H1 (cell line): ENCODE data around the gene SPON2. TPM values are rescaled to one million over a fixed set of nuclear protein-coding genes. Genes with fewer than 3 reads are reported as not detected.

Experiments used
- CTCF ChIA-PET: fragments of 300-600 bp; sonication (Branson Sonifier 250); formaldehyde crosslinking; loops from one replicate; lab custom pipeline; 2021; ENCODE audit not compliant: partially characterized antibody; lab: Charles Lee
- POLR2A ChIA-PET: fragments of 300-600 bp; sonication (Branson Sonifier 250); formaldehyde crosslinking; loops from one replicate; lab custom pipeline; 2021; ENCODE audit warnings: inconsistent platforms; ENCODE audit not compliant: partially characterized antibody; lab: Charles Lee
- DNase-seq, 2 experiments: peaks; one replicate each; pipeline versions ENCODE4 v3.0.0 to v3.0.0-alpha.2; 2010 to 2022; ENCODE audit warnings: low spot score in 2 of 2, low read depth in 1 of 2, mixed read lengths in 1 of 2
- FAIRE-seq: peaks from 2 replicates; lab custom pipeline; 2011; peaks lifted over from hg19 to GRCh38; lab: Jason Lieb, UNC
- H2AFZ ChIP-seq: 2 replicates; pipeline ENCODE4 v1.8.1; 2012; ENCODE audit warnings: low read length, inconsistent platforms
- H2AK5ac ChIP-seq: 2 replicates; pipeline ENCODE4 v1.6.1; 2013; ENCODE audit warnings: low read depth, low read length
- H2BK120ac ChIP-seq: replicated peaks from 2 replicates; pipeline ENCODE3; 2013; ENCODE audit warnings: low read depth, low read length, inconsistent platforms
- H2BK12ac ChIP-seq: 2 replicates; pipeline ENCODE4 v1.6.1; 2013; ENCODE audit warnings: low read depth, low read length
- H2BK15ac ChIP-seq: 2 replicates; pipeline ENCODE4 v1.6.1; 2013; ENCODE audit warnings: low read length
- H2BK20ac ChIP-seq: 2 replicates; pipeline ENCODE4 v1.6.1; 2013; ENCODE audit warnings: low read length
- H2BK5ac ChIP-seq: 2 replicates; pipeline ENCODE4 v1.6.1; 2013; ENCODE audit warnings: low read depth, low read length
- H3K14ac ChIP-seq: 2 replicates; pipeline ENCODE4 v1.6.1; 2013; ENCODE audit warnings: inconsistent platforms; ENCODE audit not compliant: insufficient read length
- H3K18ac ChIP-seq: 2 replicates; pipeline ENCODE4 v1.6.1; 2013; ENCODE audit warnings: low read length; ENCODE audit errors: extremely low read depth
- H3K23ac ChIP-seq: 2 replicates; pipeline ENCODE4 v1.6.1; 2013; ENCODE audit warnings: inconsistent platforms; ENCODE audit not compliant: insufficient read length
- H3K23me2 ChIP-seq: 2 replicates; pipeline ENCODE4 v1.6.1; 2013; ENCODE audit warnings: low read depth, low read length
- H3K27ac ChIP-seq: 2 replicates; pipeline ENCODE4 v1.6.1; 2011; ENCODE audit warnings: low read depth, low read length, inconsistent platforms
- H3K27me3 ChIP-seq, 4 experiments: replicated peaks in 1 of 4; 1 replicate in 1 of 4; 2 replicates in 3 of 4; pipeline versions ENCODE4 v1.6.1 to v1.8.1; 2011 to 2013; ENCODE audit warnings: low read length in 3 of 4, mild to moderate bottlenecking in 3 of 4, inconsistent platforms in 2 of 4, mixed read lengths in 2 of 4, moderate library complexity in 1 of 4; ENCODE audit not compliant: control insufficient read depth in 3 of 4, insufficient read depth in 3 of 4; ENCODE audit errors: extremely low read depth in 1 of 4
- H3K36me3 ChIP-seq, 4 experiments: 2 replicates each; pipeline versions ENCODE4 v1.6.1 to v1.8.1; 2011 to 2013; ENCODE audit warnings: mild to moderate bottlenecking in 4 of 4, low read length in 3 of 4, moderate library complexity in 2 of 4, control low read depth in 1 of 4, inconsistent platforms in 1 of 4; ENCODE audit not compliant: insufficient read depth in 4 of 4, control insufficient read depth in 2 of 4
- H3K4ac ChIP-seq: replicated peaks from 2 replicates; pipeline ENCODE3; 2013; ENCODE audit warnings: low read length, low read depth, mixed read lengths, inconsistent platforms; ENCODE audit not compliant: insufficient read length
- H3K4me1 ChIP-seq, 4 experiments: replicated peaks in 1 of 4; 1 replicate in 1 of 4; 2 replicates in 3 of 4; pipeline versions ENCODE4 v1.6.1 to v1.8.1; 2011 to 2013; ENCODE audit warnings: low read length in 3 of 4, inconsistent platforms in 2 of 4, mixed read lengths in 1 of 4; ENCODE audit not compliant: insufficient read depth in 4 of 4, control insufficient read depth in 3 of 4
- H3K4me2 ChIP-seq, 2 experiments: 2 replicates each; pipeline versions ENCODE4 v1.6.1 to v1.8.1; 2011 to 2013; ENCODE audit warnings: low read depth in 2 of 2, low read length in 2 of 2, control low read depth in 1 of 2, inconsistent platforms in 1 of 2, mild to moderate bottlenecking in 1 of 2; ENCODE audit not compliant: insufficient read depth in 1 of 2
- H3K4me3 ChIP-seq, 4 experiments: fragments of 200-600, 300-600 bp in 1 of 4; sonication (generic), shearing (Covaris generic), sonication (Bioruptor Twin) in 1 of 4; 2 replicates each; pipeline versions ENCODE4 v1.5.1 to v1.8.1; 2011 to 2016; ENCODE audit warnings: low read length in 4 of 4, low read depth in 3 of 4, control low read depth in 2 of 4, inconsistent platforms in 2 of 4, mild to moderate bottlenecking in 2 of 4, mixed read lengths in 1 of 4, moderate library complexity in 1 of 4; ENCODE audit not compliant: insufficient read depth in 2 of 4; ENCODE audit errors: extremely low read depth in 1 of 4
- H3K56ac ChIP-seq: replicated peaks from 2 replicates; pipeline ENCODE3; 2013; ENCODE audit warnings: low read depth, mild to moderate bottlenecking, mixed read lengths, low read length, inconsistent platforms; ENCODE audit not compliant: insufficient read length
- H3K79me1 ChIP-seq: 2 replicates; pipeline ENCODE4 v1.6.1; 2013; ENCODE audit warnings: low read depth, low read length, control low read depth
- H3K79me2 ChIP-seq, 2 experiments: 2 replicates each; pipeline versions ENCODE4 v1.6.1 to v1.8.1; 2012 to 2013; ENCODE audit warnings: low read length in 2 of 2, mild to moderate bottlenecking in 2 of 2, inconsistent platforms in 1 of 2; ENCODE audit not compliant: insufficient read depth in 2 of 2, control insufficient read depth in 1 of 2
- H3K9ac ChIP-seq, 4 experiments: replicated peaks in 1 of 4; 1 replicate in 1 of 4; 2 replicates in 3 of 4; pipeline versions ENCODE4 v1.6.1 to v1.8.1; 2011 to 2013; ENCODE audit warnings: low read depth in 3 of 4, low read length in 3 of 4, control low read depth in 2 of 4, mild to moderate bottlenecking in 2 of 4, moderate library complexity in 2 of 4, inconsistent platforms in 1 of 4; ENCODE audit errors: extremely low read depth in 1 of 4
- H3K9me3 ChIP-seq, 2 experiments: 2 replicates each; pipeline versions ENCODE4 v1.6.1 to v1.8.1; 2012 to 2013; ENCODE audit warnings: mild to moderate bottlenecking in 2 of 2, moderate library complexity in 2 of 2, control low read depth in 1 of 2, inconsistent platforms in 1 of 2, low read depth in 1 of 2, low read length in 1 of 2, mixed read lengths in 1 of 2; ENCODE audit not compliant: insufficient read depth in 2 of 2
- H4K20me1 ChIP-seq, 2 experiments: replicated peaks in 1 of 2; 2 replicates each; pipeline versions ENCODE3 to v1.8.1; 2011 to 2013; ENCODE audit warnings: inconsistent platforms in 2 of 2, low read length in 2 of 2, mild to moderate bottlenecking in 1 of 2; ENCODE audit not compliant: insufficient read depth in 2 of 2, control insufficient read depth in 1 of 2
- H4K5ac ChIP-seq: 2 replicates; pipeline ENCODE4 v1.6.1; 2013; ENCODE audit warnings: low read length, low read depth, mixed read lengths, inconsistent platforms; ENCODE audit not compliant: insufficient read length
- H4K8ac ChIP-seq: 2 replicates; pipeline ENCODE4 v1.8.0; 2013; ENCODE audit warnings: mild to moderate bottlenecking, moderate library complexity, low read length, inconsistent platforms; ENCODE audit not compliant: insufficient read depth; ENCODE audit errors: extremely low read depth
- H4K91ac ChIP-seq: replicated peaks from 2 replicates; pipeline ENCODE3; 2013; ENCODE audit warnings: low read length, mixed read lengths, inconsistent platforms; ENCODE audit not compliant: insufficient read length
- CHD1 ChIP-seq: IDR thresholded peaks from 2 replicates; pipeline ENCODE4 v1.6.1; 2012; ENCODE audit warnings: low read depth, low read length, improper control_type of control experiment
- CTBP2 ChIP-seq: IDR thresholded peaks from 2 replicates; pipeline ENCODE4 v1.7.0; 2011; ENCODE audit warnings: borderline replicate concordance, mild to moderate bottlenecking, moderate library complexity, mixed read lengths, low read length; ENCODE audit not compliant: insufficient read depth, insufficient read length
- EGR1 ChIP-seq: IDR thresholded peaks from 2 replicates; pipeline ENCODE4 v1.6.1; 2011; ENCODE audit warnings: low read depth, low read length, borderline replicate concordance
- JUND ChIP-seq: IDR thresholded peaks from 2 replicates; pipeline ENCODE4 v1.6.1; 2011; ENCODE audit warnings: mild to moderate bottlenecking, improper control_type of control experiment, low read length
- KDM1A ChIP-seq: fragments of 200-600, 300-600 bp; sonication (generic); IDR thresholded peaks from 2 replicates; pipeline ENCODE4 v1.7.1; 2016; ENCODE audit warnings: mild to moderate bottlenecking, low read length, borderline replicate concordance
- KDM4A ChIP-seq: IDR thresholded peaks from one replicate; pipeline ENCODE4 v1.7.1; 2012; ENCODE audit warnings: low read depth, mild to moderate bottlenecking, moderate library complexity, low read length, inconsistent platforms; ENCODE audit not compliant: severe bottlenecking
- SAP30 ChIP-seq: fragments of 300-600 bp; sonication (generic); IDR thresholded peaks from 2 replicates; pipeline ENCODE4 v1.7.1; 2012; ENCODE audit warnings: low read length, moderate library complexity, mild to moderate bottlenecking, inconsistent platforms; ENCODE audit not compliant: insufficient read depth, insufficient replicate concordance
- TAF1 ChIP-seq: IDR thresholded peaks from 2 replicates; pipeline ENCODE4 v1.6.1; 2011; ENCODE audit warnings: mild to moderate bottlenecking, low read depth, low read length
- TAF7 ChIP-seq: optimal IDR thresholded peaks from 2 replicates; pipeline ENCODE3; 2011; ENCODE audit warnings: low read depth, mild to moderate bottlenecking, inconsistent platforms, low read length, moderate library complexity, borderline replicate concordance
- YY1 ChIP-seq: IDR thresholded peaks from 2 replicates; pipeline ENCODE4 v1.6.1; 2011; ENCODE audit warnings: low read depth, mild to moderate bottlenecking, low read length
- WGBS, 2 experiments: shearing (Covaris generic) in 1 of 2; methylation state at CpG; one replicate each; pipeline versions ENCODE4 v1.1.6 to v1.1.7; 2013 to 2015; ENCODE audit warnings: low lambda C conversion rate in 2 of 2, mixed read lengths in 2 of 2, inconsistent platforms in 1 of 2, low coverage in 1 of 2, missing lambda C conversion rate in 1 of 2; ENCODE audit not compliant: insufficient replicate concordance in 2 of 2, insufficient coverage in 1 of 2, insufficient read length in 1 of 2; ENCODE audit errors: extremely low coverage in 1 of 2, missing lambda C conversion rate in 1 of 2; 5-methylcytosine and 5-hydroxymethylcytosine counted together
- polyA plus RNA-seq, 7 experiments: library from polyadenylated mRNA; depleted of rRNA in 3 of 7; stranded (reverse) in 5 of 7; unstranded in 2 of 7; fragments of >200 nt in 5 of 7; fragments of 200-250 nt in 2 of 7; gene quantifications; 1 replicate in 5 of 7; 2 replicates in 1 of 7; 4 replicates in 1 of 7; pipeline versions ENCODE4 v1.2.1 to v1.2.3, GENCODE V29; 2011 to 2013; ENCODE audit warnings: missing spikeins in 2 of 7, mixed read lengths in 2 of 7
- total RNA-seq: library from RNA; stranded (reverse); fragmentation: NEBNext Ultra II Directional; extraction: Animal tissue kit (Norgen Biotek cat#: 25700); gene quantifications from 2 replicates; pipeline ENCODE4 v1.2.1, GENCODE V29; 2021
- TF ChIP-seq, protein P1 (sequence below): IDR thresholded peaks from 2 replicates; pipeline ENCODE4 v1.6.1; 2012; ENCODE audit warnings: low read length, inconsistent platforms

SPON2 gene
- total and polyA plus RNA-seq, 2 of the 8 experiments (the other 6 are each of a cell fraction or from before 2014, with no cell fraction given): 2.8 to 3.2 TPM

DNA sequence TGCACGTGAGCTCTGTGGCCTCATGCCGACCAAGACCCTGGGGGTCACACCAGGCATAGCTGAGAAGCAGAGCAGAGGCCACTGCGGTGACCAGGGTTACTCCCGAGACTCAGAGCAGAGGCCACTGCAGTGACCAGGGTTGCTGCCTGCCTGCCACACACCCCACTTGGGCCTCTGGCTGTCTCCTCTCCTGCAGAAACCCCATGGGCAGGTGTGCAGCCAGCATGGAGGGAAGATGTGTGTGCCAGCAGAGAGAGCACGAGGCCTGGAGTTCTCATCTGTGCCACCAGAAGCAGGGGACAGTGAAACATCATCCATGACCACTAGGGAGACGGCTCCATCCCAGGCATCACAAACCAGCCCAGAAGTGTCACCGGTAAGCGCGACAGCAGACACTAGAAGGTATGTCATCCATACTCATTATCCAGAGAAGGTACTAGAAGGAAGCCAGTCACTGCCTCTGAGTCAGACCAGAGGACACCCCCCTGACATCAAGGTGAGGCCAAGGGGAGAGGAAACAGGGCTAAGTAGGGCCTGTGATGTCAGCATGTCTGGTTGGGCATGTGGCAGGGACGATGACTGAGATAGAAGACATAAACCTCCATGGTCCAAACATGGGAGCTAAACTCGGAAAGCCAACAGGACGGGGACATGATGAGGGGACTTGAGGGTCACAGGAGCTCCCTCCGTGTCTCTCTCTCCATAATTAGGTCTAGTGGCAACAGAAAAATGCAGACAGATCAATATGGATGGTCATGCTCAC is 24.2 kb upstream of the SPON2 start:
- Histone ChIP-seq H3K4me2 (no peak overlapping the region), H2BK20ac (no peak overlapping the region), H2BK120ac (no peak overlapping the region), H2BK5ac (no peak overlapping the region), H2BK15ac (no peak overlapping the region), H3K79me1 (no peaks in the 10 kb centered on the region), H2BK12ac (no peak overlapping the region), H3K23me2 (no peaks in the 10 kb centered on the region), H2AK5ac (no peak overlapping the region), H3K27me3 (no peaks in the 10 kb centered on the region; a peak in 2 of 7 replicates), H4K20me1 (no peaks in the 10 kb centered on the region), H3K4me3 (no peak overlapping the region), H3K4ac (no peak overlapping the region), H2AFZ (no peak overlapping the region), H3K79me2 (no peaks in the 10 kb centered on the region), H3K9me3 (no peaks in the 10 kb centered on the region), H3K56ac (no peak overlapping the region), H4K91ac (no peak overlapping the region), H4K5ac (no peak overlapping the region), H4K8ac (no peak overlapping the region), H3K14ac (no peak overlapping the region), H3K23ac (no peak overlapping the region), H3K18ac (no peak overlapping the region), H3K27ac (no peak overlapping the region), H3K36me3 (no peaks in the 10 kb centered on the region), H3K4me1 (no peaks in the 10 kb centered on the region), H3K9ac (no peak overlapping the region)
- POLR2A ChIA-PET: interaction anchor here (0.7 kb wide), 1 partner anchor 12 kb away, joined by 3 read pairs; no protein-coding TSS in a partner anchor
- FAIRE-seq (no peak), DNase-seq (no peak)
- 90% methylated on average over 12 of the region's 13 CpGs; no CpG with 5 or more reads in 1 of the 2 experiments for whole genome bisulfite sequencing, 2 experiments
- CTCF ChIA-PET: interaction anchor here (0.6 to 2.2 kb wide), 9 partner anchors 10 to 437 kb away, joined by 3 to 7 read pairs (median 4); no protein-coding TSS in a partner anchor
- TF ChIP-seq YY1: no peak
- TF ChIP-seq KDM4A: no peak
- TF ChIP-seq EGR1: no peak
- TF ChIP-seq TAF1: no peak
- TF ChIP-seq TAF7: no peak
- no peak for TF ChIP-seq JUND
- no peak for TF ChIP-seq SAP30
- TF ChIP-seq, protein P1, sequence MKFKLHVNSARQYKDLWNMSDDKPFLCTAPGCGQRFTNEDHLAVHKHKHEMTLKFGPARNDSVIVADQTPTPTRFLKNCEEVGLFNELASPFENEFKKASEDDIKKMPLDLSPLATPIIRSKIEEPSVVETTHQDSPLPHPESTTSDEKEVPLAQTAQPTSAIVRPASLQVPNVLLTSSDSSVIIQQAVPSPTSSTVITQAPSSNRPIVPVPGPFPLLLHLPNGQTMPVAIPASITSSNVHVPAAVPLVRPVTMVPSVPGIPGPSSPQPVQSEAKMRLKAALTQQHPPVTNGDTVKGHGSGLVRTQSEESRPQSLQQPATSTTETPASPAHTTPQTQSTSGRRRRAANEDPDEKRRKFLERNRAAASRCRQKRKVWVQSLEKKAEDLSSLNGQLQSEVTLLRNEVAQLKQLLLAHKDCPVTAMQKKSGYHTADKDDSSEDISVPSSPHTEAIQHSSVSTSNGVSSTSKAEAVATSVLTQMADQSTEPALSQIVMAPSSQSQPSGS: no peak
- TF ChIP-seq CHD1: no peak
- no peak for TF ChIP-seq KDM1A
- TF ChIP-seq CTBP2: no peak
